Activated CD8-positive, alpha-beta memory T cell treated with anti-CD3 and anti-CD28 coated beads for 1 hour (primary cell): Measurements from ENCODE around the gene PAQR5.
"Not testable (repeated sequence)": the region's sequence is repeated elsewhere in the genome, so short reads cannot be mapped to it uniquely, and the experiment has no call there.

Source experiments
- DNase-seq, 2 donors: peaks; one replicate each; pipeline ENCODE4 v3.0.0-alpha.2; 2020; ENCODE audit warnings: low read depth in 1 of 2; ENCODE audit errors: extremely low read depth in 1 of 2

PAQR5 gene

DNA sequence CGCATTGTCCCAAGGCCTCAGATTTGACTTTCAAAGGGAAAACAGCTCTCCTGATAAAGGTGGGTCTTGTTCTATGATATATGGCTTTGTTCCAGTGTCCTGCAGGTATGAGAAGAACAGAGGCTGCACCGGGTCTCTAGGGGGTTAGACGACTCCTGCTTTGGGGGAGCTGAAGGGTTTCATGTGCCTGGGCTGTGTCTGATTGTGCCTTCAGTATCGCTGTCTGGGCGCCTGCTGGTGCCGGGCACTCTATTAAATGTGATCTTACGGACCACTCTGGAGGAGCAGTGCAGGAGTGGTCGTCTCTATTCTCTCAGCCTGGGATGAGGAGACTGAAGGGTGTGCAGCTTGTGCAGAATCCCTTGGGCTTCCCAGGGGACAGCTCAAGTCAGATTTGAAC is 16.0 kb downstream of the PAQR5 start:
- DNase-seq: no peak

GRCh38 chr15:69315402-69316110 is 16.8 kb downstream of the PAQR5 start:
- no peak for DNase-seq

DNA sequence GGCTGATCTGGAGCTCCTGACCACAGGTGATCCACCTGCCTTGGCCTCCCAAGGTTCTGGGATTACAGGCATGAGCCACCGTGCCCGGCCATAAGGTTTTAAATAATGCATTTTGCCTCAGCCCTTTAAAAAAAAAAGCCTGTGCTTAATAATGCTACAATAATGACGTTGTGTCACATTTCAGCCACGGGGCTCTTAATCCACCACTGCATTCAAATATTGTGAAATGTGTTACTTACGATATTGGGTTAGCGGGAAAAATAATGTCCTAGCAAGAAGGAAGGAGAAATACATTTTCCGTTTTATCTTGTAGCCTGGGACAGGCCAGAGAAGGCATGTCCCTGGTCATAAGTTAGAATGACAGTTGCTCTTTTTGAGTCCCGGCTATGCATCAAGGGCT is 17.6 kb downstream of the PAQR5 start:
- DNase-seq: no peak

- DNase-seq: no peak
These were observed 18.7 kb downstream of the PAQR5 start for GRCh38 chr15:69317392-69317841.

GRCh38 chr15:69318033-69318432 is 19.3 kb downstream of the PAQR5 start:
- DNase-seq: no peak

DNA sequence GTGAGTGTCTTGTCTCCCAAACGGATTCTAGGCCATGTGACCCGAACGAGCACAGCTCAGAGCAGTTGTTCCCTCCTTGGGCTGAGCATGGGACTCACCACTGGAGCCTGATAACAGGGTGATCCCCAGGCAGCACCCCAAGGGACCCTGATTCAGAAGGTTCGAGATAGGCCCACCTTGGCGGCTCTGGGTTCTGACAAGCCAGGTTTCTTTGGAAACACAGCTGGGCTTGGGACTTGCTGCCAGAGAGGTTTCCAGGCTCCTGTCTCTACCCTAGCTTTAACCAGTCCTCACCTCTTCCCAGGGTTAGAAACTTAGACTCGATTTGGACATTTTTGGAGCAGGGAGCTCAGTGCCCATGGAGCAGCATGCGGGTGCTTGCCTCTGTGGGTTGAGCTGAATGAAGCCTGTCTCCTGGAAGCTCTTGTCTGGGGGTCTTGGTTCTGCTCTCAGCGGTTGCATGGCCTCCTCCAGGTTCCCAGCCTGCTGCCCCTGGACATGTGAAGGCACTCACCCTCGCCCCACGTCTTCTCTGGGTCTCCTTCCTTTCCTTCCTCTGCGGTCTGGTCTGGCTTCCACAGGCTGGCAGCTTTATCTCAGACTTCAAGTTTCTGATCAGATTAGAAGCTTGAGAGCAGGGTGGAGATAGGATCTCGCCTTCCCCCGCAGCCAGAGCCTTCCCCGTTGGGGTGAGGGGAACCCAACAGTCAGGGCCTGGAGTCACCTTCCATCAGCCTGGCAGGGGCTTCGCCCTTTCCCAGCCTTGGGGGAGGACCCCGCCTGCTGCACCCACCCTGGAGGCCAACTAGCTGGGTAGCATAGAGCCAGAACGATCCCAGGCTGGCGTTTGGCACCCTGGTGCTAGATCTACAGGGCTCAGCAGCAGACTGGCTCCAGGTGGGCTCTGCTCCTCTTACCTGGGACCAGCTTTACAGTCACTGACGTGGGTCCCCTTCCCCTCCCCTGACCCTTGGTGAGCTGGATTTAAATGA is 21.0 kb downstream of the PAQR5 start:
- no peak for DNase-seq

GRCh38 chr15:69320977-69321554 is 22.4 kb downstream of the PAQR5 start:
- DNase-seq: no peak

GRCh38 chr15:69323893-69324430 is 25.2 kb downstream of the PAQR5 start:
- DNase-seq: no peak

- no peak for DNase-seq
These were observed 25.9 kb downstream of the PAQR5 start for GRCh38 chr15:69324565-69324964.

GRCh38 chr15:69325456-69325971 is 26.8 kb downstream of the PAQR5 start:
- no peak for DNase-seq

DNA sequence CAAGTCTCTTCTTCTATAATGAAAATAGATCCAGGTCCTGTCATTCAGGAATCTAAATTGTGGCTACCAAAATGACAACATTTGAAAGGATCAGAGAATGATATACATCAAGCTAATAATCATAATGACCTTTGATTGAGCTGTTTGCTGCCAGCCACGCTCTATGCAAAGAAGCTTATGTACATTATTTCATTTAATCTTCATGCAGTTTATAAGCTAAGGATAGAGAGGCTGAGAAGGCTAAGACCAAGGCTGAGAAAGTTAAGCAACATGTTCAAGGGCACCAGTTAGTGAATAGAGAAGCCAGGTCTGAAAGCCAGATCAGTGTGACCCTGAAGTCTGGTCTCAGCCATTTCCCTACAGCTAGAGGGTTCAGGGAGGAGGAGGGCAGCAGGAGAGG is 29.4 kb downstream of the PAQR5 start:
- DNase-seq: no peak

DNA sequence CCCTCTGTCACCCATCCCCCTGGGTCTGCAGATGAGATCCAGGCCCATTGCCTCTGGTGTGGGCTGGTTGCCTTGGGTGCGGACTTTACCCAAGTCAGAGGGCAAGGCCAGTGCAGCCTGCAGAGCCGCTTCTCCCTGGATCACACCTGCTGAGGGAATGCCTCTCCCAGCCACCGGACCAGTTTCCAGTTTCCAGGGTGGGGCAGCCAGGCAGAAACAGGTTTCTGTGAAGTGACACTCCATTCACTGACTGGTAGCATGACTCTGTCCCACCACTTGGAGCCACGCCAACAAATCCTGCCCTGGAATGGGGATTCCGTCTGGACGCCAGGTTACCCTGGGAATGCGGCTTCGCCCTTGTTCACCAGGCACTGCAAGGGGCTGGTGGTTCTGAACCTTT is 30.0 kb downstream of the PAQR5 start:
- DNase-seq: no peak

DNA sequence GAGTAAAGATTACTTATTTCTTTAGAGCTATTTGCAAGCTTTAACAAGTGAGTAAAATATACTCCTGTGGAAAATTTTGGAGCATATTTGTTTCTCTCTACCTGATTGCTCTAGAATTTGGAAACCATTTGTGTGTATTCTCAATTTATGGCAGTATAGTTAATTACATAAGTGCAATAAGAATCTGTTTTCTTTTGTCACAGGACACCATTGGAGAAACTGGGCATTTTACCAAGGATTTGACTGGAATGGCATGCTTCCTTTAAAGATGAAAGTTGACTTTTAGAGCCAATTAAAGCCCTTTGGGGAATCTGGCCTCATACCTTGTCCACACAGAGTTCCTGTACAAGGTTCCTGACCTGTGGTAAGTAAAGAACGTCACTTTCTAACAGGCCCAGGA is 38.4 kb downstream of the PAQR5 start:
- no peak for DNase-seq

DNA sequence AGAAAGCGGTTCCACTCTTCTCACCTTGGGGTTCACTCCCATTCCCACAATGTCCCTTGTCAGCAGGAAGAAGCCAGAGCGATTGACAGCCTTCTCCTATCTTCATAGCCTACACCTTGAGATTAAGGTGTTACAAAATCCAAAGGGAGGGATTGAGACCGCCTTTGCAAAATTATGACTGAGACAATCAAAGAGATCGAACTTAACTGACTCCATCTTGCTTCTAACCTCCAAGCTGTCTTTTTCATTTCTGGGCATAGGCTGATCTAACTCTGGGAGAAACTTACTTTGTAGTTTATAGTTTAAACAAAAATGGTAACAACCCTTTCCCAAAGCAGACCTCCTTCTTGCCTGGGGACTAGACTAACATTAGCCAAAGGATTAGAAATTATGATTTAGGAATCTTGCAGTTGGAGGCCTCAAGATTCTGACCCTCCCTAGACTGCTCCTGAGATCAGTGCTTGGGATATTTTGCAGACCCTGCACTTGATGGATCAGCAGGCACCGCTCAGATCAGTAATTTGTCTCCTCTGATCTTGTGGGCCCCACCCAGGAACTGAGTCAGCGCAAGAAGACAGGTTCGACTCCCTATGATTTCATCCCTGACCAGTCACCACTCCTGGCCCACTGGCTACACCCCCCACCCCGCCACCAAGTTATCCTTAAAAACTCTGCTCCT is 40.0 kb downstream of the PAQR5 start:
- no peak for DNase-seq

GRCh38 chr15:69339214-69339543 is 40.5 kb downstream of the PAQR5 start:
- not testable (repeated sequence) for DNase-seq

GRCh38 chr15:69340243-69340900 is 41.7 kb downstream of the PAQR5 start:
- DNase-seq: no peak

DNA sequence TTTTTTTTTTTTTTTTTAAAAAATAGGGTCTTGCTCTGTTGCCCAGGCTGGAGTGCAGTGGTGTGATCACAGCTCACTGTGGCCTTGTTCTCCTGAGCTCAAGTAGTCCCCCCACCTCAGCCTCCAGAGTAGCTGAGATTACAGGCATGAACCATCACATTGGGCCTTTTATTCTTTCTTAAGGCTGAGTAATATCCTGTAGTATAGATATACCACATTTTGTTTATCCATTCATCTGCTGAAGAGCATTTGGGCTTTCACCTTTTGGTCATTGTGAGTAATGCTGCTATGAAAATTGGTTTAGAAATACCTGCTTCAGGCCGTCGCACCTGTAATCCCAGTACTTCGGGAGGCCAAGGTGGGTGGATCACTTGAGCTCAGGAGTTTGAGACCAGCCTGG is 42.6 kb downstream of the PAQR5 start:
- DNase-seq: no peak

DNA sequence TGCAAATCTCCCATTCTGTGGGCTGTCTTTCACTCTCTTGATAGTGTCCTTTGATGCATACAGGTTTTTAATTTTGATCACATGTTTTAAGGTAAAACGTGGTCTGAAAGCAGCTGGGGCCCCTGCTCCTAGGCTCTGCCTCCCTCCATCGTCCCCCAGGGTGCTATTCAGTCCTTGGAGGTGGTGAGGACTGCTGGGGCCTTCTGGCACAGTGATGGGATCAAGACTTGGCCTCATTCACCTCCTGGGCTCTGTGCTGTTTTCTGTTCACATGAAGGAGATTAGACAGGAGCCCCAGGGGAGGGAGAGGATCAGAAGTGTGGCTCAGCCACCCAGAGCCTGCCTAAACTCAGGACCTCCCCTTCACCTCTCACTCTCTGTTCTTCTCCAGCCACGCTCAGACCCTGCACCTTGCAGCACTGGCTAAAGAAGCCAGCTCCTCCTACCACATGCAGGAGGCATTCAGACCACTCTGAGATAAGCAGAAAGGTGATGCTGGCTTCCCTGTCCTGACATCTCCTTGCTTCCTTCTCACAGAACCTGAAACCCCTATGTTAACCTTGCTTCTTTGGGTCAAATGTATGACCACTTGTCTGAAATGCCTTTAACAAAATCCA is 43.9 kb downstream of the PAQR5 start:
- DNase-seq: no peak

DNA sequence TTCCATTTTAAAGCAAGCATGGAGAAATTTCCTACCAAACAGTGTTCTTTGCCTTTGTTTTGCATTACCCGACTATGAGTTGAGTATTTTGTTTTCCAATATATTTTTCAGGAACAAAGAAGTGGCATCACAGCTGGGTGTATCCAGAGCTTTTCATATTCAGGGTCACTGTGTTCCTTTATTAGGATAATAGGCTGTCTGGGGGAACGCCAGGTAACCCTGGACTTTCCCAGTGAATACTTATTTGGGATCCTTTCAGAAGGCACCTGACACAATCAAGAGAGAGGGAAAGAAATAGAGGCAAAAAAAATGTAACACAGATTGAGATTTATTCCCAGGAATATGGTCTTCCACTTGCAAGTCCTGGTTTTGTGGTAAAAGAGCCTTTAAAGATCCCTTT is 44.4 kb downstream of the PAQR5 start:
- no peak for DNase-seq

DNA sequence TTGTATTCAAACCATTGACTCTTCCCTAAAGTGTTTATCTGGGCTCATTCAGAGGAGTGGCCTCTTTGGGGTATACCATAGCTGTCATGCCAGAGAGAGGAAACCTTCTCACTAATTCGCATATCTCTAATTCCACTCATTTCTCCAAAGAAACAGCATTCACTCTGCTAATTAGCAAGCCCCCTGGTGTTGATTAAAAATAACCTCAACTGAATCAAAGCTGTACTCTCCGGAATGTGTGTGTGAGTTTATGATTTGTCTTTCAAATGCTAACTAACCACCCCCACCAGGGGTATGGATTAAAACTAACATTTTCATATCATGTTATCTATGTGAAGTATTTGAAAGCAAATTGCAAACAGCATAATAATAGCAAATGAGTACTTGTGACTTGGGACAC is 45.5 kb downstream of the PAQR5 start:
- DNase-seq: no peak
